ENCODE measurements around the gene SLC38A7.

GRCh38 chr16:58620396-58620795, 64.2 kb downstream of the SLC38A7 start:
- TF ChIP-seq CTCF (IDR thresholded peaks at IDR 0.05) (no peak), POLR2A (IDR thresholded peaks at IDR 0.05) (no peak)
